ENCODE results near the gene GRK2. TPM values are rescaled to one million over a fixed set of nuclear protein-coding genes. Genes with fewer than 3 reads are reported as not detected.

GRK2 gene
- total RNA-seq, 1 donor from 2014 or later, result 52.2 TPM

DNA sequence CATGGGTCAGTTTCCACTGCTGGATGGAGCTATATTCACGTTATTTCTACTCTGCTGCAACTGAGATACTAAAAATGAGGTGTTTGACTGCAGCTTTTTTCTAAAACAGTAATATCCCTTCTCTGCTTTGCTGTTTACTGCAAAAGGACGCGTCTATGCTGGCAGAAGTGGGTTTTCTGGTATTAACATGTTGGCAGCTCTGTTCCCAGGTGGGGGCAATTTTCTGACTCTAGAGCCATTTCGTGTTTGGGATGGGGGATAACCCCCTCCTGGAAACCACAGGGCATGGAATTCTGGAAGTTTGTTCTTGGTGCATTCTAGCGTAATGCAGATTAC, 4.9 kb downstream of the GRK2 start:
- H3K9me3 Mint-ChIP-seq (ENCODE audit: unreplicated experiment), result peaks cover 4% of the 10 kb centered on the region
- H3K36me3 Mint-ChIP-seq (ENCODE audit: unreplicated experiment), result no peaks in the 10 kb centered on the region
- no peak for TF ChIP-seq CTCF (IDR thresholded peaks at IDR 0.05; ENCODE audit: partially characterized antibody, unreplicated experiment)
- H3K4me3 Mint-ChIP-seq (ENCODE audit: unreplicated experiment), result peak overlapping the region; percentile 80
- H3K4me1 Mint-ChIP-seq (ENCODE audit: low read depth, unreplicated experiment), result peaks cover 20% of the 10 kb centered on the region
- H3K27me3 Mint-ChIP-seq (ENCODE audit: unreplicated experiment), result peaks cover 2% of the 10 kb centered on the region
- no peak for DNase-seq
- H3K27ac Mint-ChIP-seq (ENCODE audit: unreplicated experiment), result no peak overlapping the region

DNA sequence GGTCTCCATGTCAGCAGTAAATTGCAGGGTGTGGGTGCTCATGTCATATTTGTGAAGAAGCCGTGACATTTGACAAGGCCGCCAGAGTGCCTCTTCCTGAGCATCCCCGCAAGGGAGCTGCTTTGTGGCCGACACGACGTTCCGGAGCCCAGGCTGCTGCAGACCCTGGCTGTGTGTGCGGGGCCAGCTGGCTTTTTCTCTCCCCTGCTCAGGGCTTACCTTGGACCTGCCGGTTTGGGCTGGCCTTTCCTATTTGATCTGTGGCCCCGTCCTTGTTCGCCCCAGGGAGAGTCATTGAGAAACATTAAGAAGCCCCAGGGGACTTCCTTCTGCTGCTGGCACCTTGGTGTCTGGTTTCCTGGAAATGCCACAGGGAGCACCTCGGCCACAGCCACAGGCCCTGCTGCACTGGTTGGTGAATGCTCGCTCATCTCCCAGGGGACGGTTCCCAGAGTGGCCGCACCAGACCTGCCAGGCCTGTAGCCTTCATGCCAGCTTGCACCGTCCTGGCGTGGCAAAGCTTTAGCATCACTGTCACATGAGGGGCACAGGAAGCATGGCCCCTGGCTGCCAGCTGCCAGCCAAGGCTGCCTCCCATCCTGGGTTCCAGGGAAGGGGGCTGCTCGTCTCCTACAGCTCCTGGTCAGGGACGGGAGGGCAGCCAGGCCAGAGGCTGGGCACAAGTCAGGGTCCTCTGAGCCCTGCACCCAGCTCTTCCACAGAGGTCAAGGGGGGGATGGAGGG, 5.4 kb downstream of the GRK2 start:
- TF ChIP-seq CTCF (IDR thresholded peaks at IDR 0.05; ENCODE audit: partially characterized antibody, unreplicated experiment), result no peak
- Mint-ChIP-seq H3K36me3 (ENCODE audit: unreplicated experiment) (no peaks in the 10 kb centered on the region), H3K27ac (ENCODE audit: unreplicated experiment) (no peak overlapping the region), H3K27me3 (ENCODE audit: unreplicated experiment) (peaks cover 5% of the 10 kb centered on the region), H3K9me3 (ENCODE audit: unreplicated experiment) (peaks cover 7% of the 10 kb centered on the region), H3K4me3 (ENCODE audit: unreplicated experiment) (no peak overlapping the region), H3K4me1 (ENCODE audit: low read depth, unreplicated experiment) (peaks cover 24% of the 10 kb centered on the region)
- DNase-seq, result peak; percentile 43

- Mint-ChIP-seq H3K27me3 (ENCODE audit: unreplicated experiment) (peaks cover 5% of the 10 kb centered on the region), H3K9me3 (ENCODE audit: unreplicated experiment) (peaks cover 7% of the 10 kb centered on the region), H3K4me1 (ENCODE audit: low read depth, unreplicated experiment) (peaks cover 24% of the 10 kb centered on the region), H3K36me3 (ENCODE audit: unreplicated experiment) (no peaks in the 10 kb centered on the region), H3K4me3 (ENCODE audit: unreplicated experiment) (no peak overlapping the region), H3K27ac (ENCODE audit: unreplicated experiment) (no peak overlapping the region)
- TF ChIP-seq CTCF (IDR thresholded peaks at IDR 0.05; ENCODE audit: partially characterized antibody, unreplicated experiment), result no peak
- DNase-seq, result peak; percentile 12
Measured at GRCh38 chr11:67272327-67273259, 6.3 kb downstream of the GRK2 start.

DNA sequence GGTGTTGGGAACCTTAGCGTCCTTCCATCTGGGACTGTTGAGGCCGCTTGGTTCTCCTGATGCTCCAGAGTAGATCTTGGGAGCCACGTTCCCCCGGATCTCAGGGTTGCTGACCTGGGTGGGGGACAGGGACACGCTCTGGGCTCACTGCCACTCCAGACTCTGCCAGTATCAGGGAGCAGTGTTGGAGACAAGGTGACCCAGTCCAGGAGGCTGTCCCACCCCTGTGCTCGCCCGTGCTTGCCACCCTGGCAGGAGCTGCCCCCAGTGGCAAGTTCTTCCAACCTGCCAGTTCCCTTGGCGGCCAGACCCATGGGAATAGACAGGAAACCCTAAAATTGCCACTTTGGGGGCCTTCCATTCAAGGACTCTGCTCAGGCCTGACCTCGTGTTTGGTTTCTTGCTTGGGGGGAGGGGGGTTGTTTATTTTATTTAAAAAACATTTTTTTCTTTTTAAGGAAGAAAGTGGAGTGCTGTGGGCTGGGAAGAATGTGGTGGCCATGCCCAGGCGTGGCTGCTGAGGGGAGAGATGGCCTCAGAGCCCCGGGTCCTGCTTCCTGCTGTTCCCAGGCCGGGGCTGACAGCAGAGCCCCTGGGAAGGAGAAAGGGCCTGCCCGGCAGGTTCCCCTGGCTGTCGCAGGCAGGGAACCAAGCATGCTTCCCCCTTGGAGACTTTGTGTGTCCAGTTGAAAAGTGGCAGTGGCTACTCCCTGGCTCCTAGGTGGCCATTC, 7.2 kb downstream of the GRK2 start:
- H3K27me3 Mint-ChIP-seq (ENCODE audit: unreplicated experiment), result peaks cover 5% of the 10 kb centered on the region
- no peak overlapping the region for H3K4me3 Mint-ChIP-seq (ENCODE audit: unreplicated experiment)
- no peak overlapping the region for H3K27ac Mint-ChIP-seq (ENCODE audit: unreplicated experiment)
- peak; percentile 16 for DNase-seq
- H3K36me3 Mint-ChIP-seq (ENCODE audit: unreplicated experiment), result no peaks in the 10 kb centered on the region
- peaks cover 4% of the 10 kb centered on the region for H3K9me3 Mint-ChIP-seq (ENCODE audit: unreplicated experiment)
- no peak for TF ChIP-seq CTCF (IDR thresholded peaks at IDR 0.05; ENCODE audit: partially characterized antibody, unreplicated experiment)
- peaks cover 22% of the 10 kb centered on the region for H3K4me1 Mint-ChIP-seq (ENCODE audit: low read depth, unreplicated experiment)
